ENCODE data around the gene IREB2. TPM values are rescaled to one million over a fixed set of nuclear protein-coding genes. Genes with fewer than 3 reads are reported as not detected.

Gene IREB2
- total RNA-seq, 1 donor from 2014 or later, result 13.0 TPM

DNA sequence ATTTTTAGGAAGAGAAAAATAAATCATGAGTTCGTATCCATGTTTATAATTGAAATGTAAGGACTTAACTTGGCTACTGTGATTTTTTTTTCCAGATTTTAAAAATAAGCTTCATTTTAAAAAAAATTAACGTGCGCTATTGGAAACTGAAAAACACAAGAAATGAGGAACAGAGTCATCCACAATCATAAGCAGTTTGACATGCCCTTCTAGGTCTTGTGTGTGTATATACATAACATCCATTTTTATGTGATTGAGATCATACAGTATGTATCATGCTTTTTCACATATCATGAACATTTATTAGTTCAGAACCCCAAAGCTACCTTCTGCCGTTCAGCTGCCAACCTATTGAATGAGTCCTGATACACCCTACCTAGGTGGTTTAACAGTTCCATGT lies 22.7 kb downstream of the IREB2 start:
- no peak for DNase-seq (ENCODE audit: low read depth)
- H3K4me3 ChIP-seq (ENCODE audit: low read depth, low read length), result no peak overlapping the region
- TF ChIP-seq, protein P1, sequence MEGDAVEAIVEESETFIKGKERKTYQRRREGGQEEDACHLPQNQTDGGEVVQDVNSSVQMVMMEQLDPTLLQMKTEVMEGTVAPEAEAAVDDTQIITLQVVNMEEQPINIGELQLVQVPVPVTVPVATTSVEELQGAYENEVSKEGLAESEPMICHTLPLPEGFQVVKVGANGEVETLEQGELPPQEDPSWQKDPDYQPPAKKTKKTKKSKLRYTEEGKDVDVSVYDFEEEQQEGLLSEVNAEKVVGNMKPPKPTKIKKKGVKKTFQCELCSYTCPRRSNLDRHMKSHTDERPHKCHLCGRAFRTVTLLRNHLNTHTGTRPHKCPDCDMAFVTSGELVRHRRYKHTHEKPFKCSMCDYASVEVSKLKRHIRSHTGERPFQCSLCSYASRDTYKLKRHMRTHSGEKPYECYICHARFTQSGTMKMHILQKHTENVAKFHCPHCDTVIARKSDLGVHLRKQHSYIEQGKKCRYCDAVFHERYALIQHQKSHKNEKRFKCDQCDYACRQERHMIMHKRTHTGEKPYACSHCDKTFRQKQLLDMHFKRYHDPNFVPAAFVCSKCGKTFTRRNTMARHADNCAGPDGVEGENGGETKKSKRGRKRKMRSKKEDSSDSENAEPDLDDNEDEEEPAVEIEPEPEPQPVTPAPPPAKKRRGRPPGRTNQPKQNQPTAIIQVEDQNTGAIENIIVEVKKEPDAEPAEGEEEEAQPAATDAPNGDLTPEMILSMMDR (conservative IDR thresholded peaks at IDR 0.05; ENCODE audit: low read depth, low read length), result no peak

DNA sequence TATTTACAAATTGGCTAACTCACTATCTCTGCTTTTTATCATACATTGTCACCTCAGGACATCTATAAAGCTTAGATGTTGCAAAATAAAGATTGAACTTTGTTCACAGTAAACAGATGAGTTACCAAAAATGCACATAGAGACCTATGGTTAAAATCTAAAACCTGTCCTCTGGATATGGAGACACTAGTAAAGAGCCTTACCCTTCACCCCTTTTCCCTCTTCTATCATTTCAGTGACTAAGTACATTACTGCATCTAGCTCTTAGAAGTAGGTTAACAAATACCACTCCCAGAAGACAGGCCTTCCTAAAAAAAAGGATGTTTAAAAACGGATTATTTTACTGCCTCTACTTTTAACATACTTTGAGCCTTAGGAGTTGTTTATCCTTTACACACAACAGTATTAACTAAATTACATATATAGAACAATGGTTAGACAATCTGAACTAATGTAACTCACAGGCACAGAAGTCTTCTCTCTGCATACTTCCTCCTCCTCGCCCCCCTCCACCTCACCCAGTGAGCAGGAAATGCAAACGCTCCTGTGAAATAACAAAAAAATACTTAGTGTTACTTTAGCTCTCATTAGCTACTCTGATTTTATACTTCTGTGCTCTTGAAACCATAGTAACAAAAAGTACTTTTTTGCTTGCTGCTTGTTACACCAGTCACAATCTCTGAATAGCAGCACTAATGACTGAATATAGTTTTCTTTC lies 23.3 kb downstream of the IREB2 start:
- TF ChIP-seq, protein P1 (conservative IDR thresholded peaks at IDR 0.05; ENCODE audit: low read depth, low read length), result no peak

GRCh38 chr15:78469031-78469430 lies 31.0 kb downstream of the IREB2 start:
- H3K4me3 ChIP-seq (ENCODE audit: low read depth, low read length), result no peak overlapping the region
- DNase-seq (ENCODE audit: low read depth), result no peak
- TF ChIP-seq, protein P1 (conservative IDR thresholded peaks at IDR 0.05; ENCODE audit: low read depth, low read length), result no peak

More for the DNA sequence above, 23.3 kb downstream of the IREB2 start:
- DNase-seq (ENCODE audit: low read depth), result no peak
- no peak overlapping the region for H3K4me3 ChIP-seq (ENCODE audit: low read depth, low read length)

DNA sequence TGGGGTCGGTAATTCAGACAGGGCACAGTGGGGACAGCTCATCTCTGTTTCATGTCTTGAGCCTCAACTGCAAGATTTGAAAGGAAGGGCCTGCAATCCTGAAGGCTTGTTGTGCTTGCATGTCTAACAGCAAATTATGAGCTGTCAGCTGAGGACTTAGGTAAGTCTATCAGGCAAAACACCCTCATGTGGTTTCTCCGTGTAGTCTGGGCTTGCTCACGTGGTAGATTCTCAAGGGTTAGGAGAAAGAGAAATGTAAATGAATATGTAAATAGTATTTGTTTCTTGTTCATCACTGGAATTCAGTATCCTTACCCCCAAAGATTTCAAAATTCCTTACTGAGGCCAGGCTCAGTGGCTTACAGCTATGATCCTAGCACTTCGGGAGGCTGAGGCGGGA lies 39.3 kb downstream of the IREB2 start:
- H3K4me3 ChIP-seq (ENCODE audit: low read depth, low read length), result no peak overlapping the region
- no peak for DNase-seq (ENCODE audit: low read depth)
- TF ChIP-seq, protein P1 (conservative IDR thresholded peaks at IDR 0.05; ENCODE audit: low read depth, low read length), result no peak

DNA sequence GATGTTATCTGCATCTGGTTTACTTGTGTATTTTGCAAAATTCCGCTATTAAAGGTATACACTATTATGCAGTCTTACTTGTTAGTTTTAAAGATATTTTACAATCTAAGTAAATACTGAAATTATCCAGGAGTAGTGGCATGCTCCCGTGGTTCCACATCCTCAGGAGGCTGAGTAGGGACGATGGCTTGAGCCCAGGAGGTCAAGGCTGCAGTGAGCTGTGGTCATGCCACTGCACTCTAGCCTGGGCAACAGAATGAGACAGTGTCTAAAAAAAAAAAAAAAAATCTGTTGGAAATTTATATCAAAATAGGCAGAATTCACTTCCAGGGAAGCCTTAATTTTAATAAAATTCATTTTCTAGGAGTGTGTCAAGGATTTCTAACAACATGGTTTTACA lies 41.6 kb downstream of the IREB2 start:
- TF ChIP-seq, protein P1 (conservative IDR thresholded peaks at IDR 0.05; ENCODE audit: low read depth, low read length), result no peak
- no peak overlapping the region for H3K4me3 ChIP-seq (ENCODE audit: low read depth, low read length)
- DNase-seq (ENCODE audit: low read depth), result no peak

DNA sequence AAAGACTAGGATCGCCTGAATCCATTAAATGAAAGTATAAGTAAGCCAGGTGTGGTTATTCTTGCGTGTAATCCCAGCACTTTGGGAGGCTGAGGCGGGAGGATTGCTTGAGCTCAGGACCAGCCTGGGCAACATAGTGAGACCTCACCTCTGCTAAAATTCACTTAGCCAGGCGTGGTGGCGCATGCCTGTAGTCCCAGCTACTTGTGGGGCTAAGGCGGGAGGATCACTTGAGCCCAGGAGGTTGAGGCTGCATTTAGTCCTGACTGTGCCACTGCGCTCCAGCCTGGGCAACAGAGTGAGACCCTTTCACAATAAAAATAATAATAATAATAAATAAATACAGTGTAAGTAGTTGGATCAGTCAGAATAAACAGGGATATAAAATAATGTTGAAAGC lies 43.9 kb downstream of the IREB2 start:
- no peak overlapping the region for H3K4me3 ChIP-seq (ENCODE audit: low read depth, low read length)
- TF ChIP-seq, protein P1 (conservative IDR thresholded peaks at IDR 0.05; ENCODE audit: low read depth, low read length), result no peak
- DNase-seq (ENCODE audit: low read depth), result no peak

- H3K4me3 ChIP-seq (ENCODE audit: low read depth, low read length), result no peak overlapping the region
- TF ChIP-seq, protein P1 (conservative IDR thresholded peaks at IDR 0.05; ENCODE audit: low read depth, low read length), result no peak
- no peak for DNase-seq (ENCODE audit: low read depth)
These were observed 54.9 kb downstream of the IREB2 start for GRCh38 chr15:78492872-78493271.

Measured in epithelial cell of proximal tubule (primary cell).